Smooth muscle cell (in vitro differentiated cells): ENCODE data around the gene FARP2. TPM values are rescaled to one million over a fixed set of nuclear protein-coding genes. Genes with fewer than 3 reads are reported as not detected.
"Not testable (repeated sequence)": the region's sequence is repeated elsewhere in the genome, so short reads cannot be mapped to it uniquely, and the experiment has no call there.

Experiments used
- DNase-seq: peaks from one replicate; lab custom pipeline; 2025; ENCODE audit not compliant: unreplicated experiment; lab: John Stamatoyannopoulos, UW
- H2AFZ ChIP-seq: fragments of 200-600 bp; sonication (generic); 2 replicates; pipeline ENCODE4 v1.6.0; 2016; ENCODE audit warnings: antibody characterized with exemption, low read depth, mild to moderate bottlenecking
- H3F3A ChIP-seq: fragments of 200-600 bp; sonication (generic); 2 replicates; pipeline ENCODE4 v1.6.0; 2017; ENCODE audit warnings: antibody characterized with exemption, low read depth
- H3K27ac ChIP-seq: fragments of 200-600 bp; sonication (generic); 2 replicates; pipeline ENCODE4 v1.5.1; 2016; ENCODE audit warnings: low read depth, mild to moderate bottlenecking
- H3K27me3 ChIP-seq: fragments of 200-600 bp; sonication (generic); 2 replicates; pipeline ENCODE4 v1.6.1; 2016; ENCODE audit warnings: low read depth, mild to moderate bottlenecking
- H3K36me3 ChIP-seq: fragments of 200-600 bp; sonication (generic); 2 replicates; pipeline ENCODE4 v1.5.1; 2016; ENCODE audit warnings: low read depth
- H3K4me1 ChIP-seq: fragments of 200-600 bp; sonication (generic); 2 replicates; pipeline ENCODE4 v1.5.1; 2016; ENCODE audit warnings: low read depth
- H3K4me2 ChIP-seq: fragments of 200-600 bp; sonication (generic); 2 replicates; pipeline ENCODE4 v1.6.0; 2016; ENCODE audit warnings: mild to moderate bottlenecking
- H3K4me3 ChIP-seq: fragments of 200-600 bp; sonication (generic); 2 replicates; pipeline ENCODE4 v1.5.1; 2016; ENCODE audit warnings: mild to moderate bottlenecking
- H3K79me2 ChIP-seq: fragments of 200-600 bp; sonication (generic); 2 replicates; pipeline ENCODE4 v1.6.0; 2016; ENCODE audit warnings: low read depth, mild to moderate bottlenecking
- H3K9ac ChIP-seq: fragments of 200-600 bp; sonication (generic); 2 replicates; pipeline ENCODE4 v1.6.0; 2016; ENCODE audit warnings: low read depth
- H3K9me3 ChIP-seq: fragments of 200-600 bp; sonication (generic); replicated peaks from 2 replicates; pipeline ENCODE4 v1.5.1; 2016; ENCODE audit warnings: low read depth
- H4K20me1 ChIP-seq: fragments of 200-600 bp; sonication (generic); 2 replicates; pipeline ENCODE4 v1.6.0; 2016; ENCODE audit warnings: low read depth
- WGBS: methylation state at CpG from one replicate; pipeline ENCODE4 v1.1.7; 2016; ENCODE audit warnings: low lambda C conversion rate; 5-methylcytosine and 5-hydroxymethylcytosine counted together
- polyA plus RNA-seq: library from polyadenylated mRNA; unstranded; fragments of >200 nt; fragmentation: Nextera tagmentation; extraction: Ambion mirVana; gene quantifications from 2 replicates; pipeline ENCODE4 v1.2.1, GENCODE V29; 2016
- total RNA-seq: library from RNA; depleted of rRNA; stranded (reverse); fragments of >200 nt; gene quantifications from 2 replicates; pipeline ENCODE4 v1.2.3, GENCODE V29; 2014
- TF ChIP-seq, protein P1 (sequence below): fragments of 200-600 bp; sonication (generic); IDR thresholded peaks from 2 replicates; pipeline ENCODE4 v1.5.1; 2017; ENCODE audit warnings: borderline replicate concordance, mild to moderate bottlenecking, antibody characterized with exemption; ENCODE audit not compliant: insufficient read depth, poor library complexity, severe bottlenecking

The FARP2 gene
- total and polyA plus RNA-seq, 2 experiments from 2014 or later, result 15.9 to 27.4 TPM

DNA sequence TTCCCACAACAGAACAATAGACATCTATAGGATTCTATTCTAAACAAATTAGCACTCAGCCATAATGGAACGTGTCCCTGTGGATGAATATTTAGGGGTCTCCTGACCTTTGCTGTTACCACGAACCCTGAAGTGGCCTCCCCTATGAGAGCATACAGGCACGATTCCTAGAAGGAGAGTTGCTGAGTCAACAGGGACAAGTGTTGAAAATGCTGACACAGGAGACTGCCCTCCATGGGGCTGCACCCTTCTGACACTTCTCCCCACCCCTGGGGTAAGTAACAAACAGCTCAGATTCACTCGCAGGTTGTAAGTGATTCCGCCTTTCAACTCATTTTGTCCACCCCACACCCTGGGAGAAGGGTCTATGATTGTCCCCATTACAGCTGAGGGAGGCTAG lies 166.4 kb downstream of the FARP2 start:
- H4K20me1 ChIP-seq, result no peaks in the 10 kb centered on the region
- DNase-seq, result no peak
- no peaks in the 10 kb centered on the region for H3K4me1 ChIP-seq
- H2AFZ ChIP-seq, result no peak overlapping the region
- H3K36me3 ChIP-seq, result no peaks in the 10 kb centered on the region
- H3K9ac ChIP-seq, result no peak overlapping the region
- no peaks in the 10 kb centered on the region for H3F3A ChIP-seq
- no peaks in the 10 kb centered on the region for H3K79me2 ChIP-seq
- TF ChIP-seq, protein P1, sequence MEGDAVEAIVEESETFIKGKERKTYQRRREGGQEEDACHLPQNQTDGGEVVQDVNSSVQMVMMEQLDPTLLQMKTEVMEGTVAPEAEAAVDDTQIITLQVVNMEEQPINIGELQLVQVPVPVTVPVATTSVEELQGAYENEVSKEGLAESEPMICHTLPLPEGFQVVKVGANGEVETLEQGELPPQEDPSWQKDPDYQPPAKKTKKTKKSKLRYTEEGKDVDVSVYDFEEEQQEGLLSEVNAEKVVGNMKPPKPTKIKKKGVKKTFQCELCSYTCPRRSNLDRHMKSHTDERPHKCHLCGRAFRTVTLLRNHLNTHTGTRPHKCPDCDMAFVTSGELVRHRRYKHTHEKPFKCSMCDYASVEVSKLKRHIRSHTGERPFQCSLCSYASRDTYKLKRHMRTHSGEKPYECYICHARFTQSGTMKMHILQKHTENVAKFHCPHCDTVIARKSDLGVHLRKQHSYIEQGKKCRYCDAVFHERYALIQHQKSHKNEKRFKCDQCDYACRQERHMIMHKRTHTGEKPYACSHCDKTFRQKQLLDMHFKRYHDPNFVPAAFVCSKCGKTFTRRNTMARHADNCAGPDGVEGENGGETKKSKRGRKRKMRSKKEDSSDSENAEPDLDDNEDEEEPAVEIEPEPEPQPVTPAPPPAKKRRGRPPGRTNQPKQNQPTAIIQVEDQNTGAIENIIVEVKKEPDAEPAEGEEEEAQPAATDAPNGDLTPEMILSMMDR, result no peak
- no peak overlapping the region for H3K4me3 ChIP-seq
- 83% methylated on average over 5 of the region's 5 CpGs for WGBS
- no peaks in the 10 kb centered on the region for H3K27me3 ChIP-seq
- no peak overlapping the region for H3K27ac ChIP-seq
- no peaks in the 10 kb centered on the region for H3K9me3 ChIP-seq
- H3K4me2 ChIP-seq, result no peak overlapping the region

DNA sequence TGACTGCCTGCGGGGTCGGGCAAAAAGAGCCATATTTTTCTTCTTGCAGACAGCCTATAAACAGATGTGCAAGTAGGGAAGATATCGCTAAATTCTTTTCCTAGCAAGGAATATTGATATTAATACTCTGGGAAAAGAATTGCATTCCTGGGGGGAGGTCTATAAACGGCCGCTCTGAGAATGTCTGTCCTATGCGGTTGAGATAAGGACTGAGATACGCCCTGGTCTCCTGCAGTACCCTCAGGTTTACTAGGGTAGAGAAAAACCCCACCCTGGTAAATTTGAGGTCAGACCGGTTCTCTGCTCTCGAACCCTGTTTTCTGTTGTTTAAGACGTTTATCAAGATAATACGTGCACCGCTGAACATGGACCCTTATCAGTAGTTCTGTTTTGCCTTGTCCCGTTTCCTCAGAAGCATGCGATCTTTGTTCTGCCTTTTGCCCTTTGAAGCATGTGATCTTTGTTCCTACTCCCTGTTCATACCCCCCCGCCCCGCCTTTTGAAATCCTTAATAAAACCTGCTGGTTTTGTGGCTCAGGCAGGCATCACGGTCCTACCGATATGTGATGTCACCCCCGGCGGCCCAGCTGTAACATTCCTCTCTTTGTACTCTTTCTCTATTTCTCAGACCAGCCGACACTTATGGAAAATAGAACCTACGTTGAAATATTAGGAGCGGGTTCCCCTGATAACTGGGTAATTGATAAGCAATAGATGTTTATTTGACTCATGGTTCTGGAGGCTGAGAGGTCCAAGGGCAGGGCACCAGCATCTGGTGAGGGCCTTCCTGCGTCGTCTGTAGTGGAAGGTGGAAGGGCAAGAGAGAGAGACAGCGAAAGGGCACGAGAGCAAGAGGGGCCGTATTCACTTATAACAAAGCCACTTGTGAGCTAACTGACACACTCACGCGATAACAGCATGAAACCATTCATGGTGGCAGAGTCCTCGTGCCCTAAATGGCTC lies 170.0 kb downstream of the FARP2 start:
- not testable (repeated sequence) for H3K27ac ChIP-seq, H3K9ac ChIP-seq, H3F3A ChIP-seq, H3K9me3 ChIP-seq, H3K79me2 ChIP-seq, H4K20me1 ChIP-seq, H3K4me2 ChIP-seq, H3K4me3 ChIP-seq, H2AFZ ChIP-seq, DNase-seq, H3K4me1 ChIP-seq, H3K27me3 ChIP-seq, H3K36me3 ChIP-seq
- 88% methylated on average over 31 of the region's 31 CpGs for WGBS

DNA sequence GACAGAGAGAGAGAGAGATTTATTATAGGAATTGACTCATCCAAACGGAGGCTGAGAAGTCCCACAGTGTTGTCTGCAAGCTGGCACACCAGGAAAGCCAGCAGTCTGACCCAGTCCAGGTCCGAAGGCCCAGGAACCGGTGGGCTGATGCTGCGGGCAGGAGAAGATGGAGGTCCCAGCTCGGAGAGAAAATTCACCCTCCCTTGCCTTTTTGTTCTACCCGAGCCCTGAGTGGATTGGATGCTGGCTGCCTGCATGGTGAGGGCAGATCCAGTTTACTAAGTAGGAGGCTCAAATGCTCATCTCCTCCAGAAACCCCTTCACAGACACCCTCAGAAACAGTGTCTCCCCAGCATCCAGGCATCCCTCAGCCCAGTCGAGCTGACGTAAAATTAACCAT lies 174.5 kb downstream of the FARP2 start:
- TF ChIP-seq, protein P1, result no peak
- no peak overlapping the region for H3K9ac ChIP-seq
- 88% methylated on average over 8 of the region's 8 CpGs for WGBS
- peaks cover 3% of the 10 kb centered on the region for H3K27me3 ChIP-seq
- no peaks in the 10 kb centered on the region for H4K20me1 ChIP-seq
- H3K4me2 ChIP-seq, result no peak overlapping the region
- no peak overlapping the region for H3K4me3 ChIP-seq
- H3K4me1 ChIP-seq, result no peaks in the 10 kb centered on the region
- DNase-seq, result no peak
- H2AFZ ChIP-seq, result no peak overlapping the region
- H3K9me3 ChIP-seq, result no peaks in the 10 kb centered on the region
- no peaks in the 10 kb centered on the region for H3K36me3 ChIP-seq
- no peak overlapping the region for H3K27ac ChIP-seq
- no peaks in the 10 kb centered on the region for H3F3A ChIP-seq
- no peaks in the 10 kb centered on the region for H3K79me2 ChIP-seq

DNA sequence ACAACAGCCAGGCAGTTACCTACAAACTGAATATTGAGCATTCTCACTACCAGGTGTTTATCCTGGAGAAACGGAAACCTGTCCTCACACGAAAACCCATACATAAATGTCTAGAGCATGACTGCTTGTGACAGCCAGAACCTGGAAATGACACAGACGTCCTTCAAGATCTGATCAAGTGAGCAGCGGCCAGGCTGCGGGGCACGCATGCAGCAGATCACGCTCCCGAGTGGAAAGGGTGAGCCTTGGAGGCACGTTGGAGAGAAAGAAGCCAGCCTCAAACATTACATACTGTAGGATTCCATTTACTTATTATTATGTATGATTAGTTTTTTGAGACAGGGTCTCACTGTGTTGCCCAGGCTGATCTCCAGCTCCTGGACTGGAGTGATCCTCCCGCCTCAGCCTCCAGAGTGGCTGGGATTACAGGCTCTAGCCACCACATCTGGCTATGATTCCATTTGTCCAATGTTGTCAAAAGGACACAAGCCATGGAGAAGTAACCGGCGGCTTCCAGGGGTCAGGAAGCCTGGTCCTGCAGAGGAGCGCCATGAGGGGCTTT lies 175.2 kb downstream of the FARP2 start:
- no peaks in the 10 kb centered on the region for H3K79me2 ChIP-seq
- no peaks in the 10 kb centered on the region for H4K20me1 ChIP-seq
- peaks cover 3% of the 10 kb centered on the region for H3K27me3 ChIP-seq
- H3K4me2 ChIP-seq, result no peak overlapping the region
- WGBS, result 88% methylated on average over 13 of the region's 13 CpGs
- H3F3A ChIP-seq, result no peaks in the 10 kb centered on the region
- H2AFZ ChIP-seq, result no peak overlapping the region
- no peaks in the 10 kb centered on the region for H3K36me3 ChIP-seq
- H3K9me3 ChIP-seq, result no peaks in the 10 kb centered on the region
- no peak overlapping the region for H3K4me3 ChIP-seq
- no peak overlapping the region for H3K27ac ChIP-seq
- TF ChIP-seq, protein P1, result no peak
- no peaks in the 10 kb centered on the region for H3K4me1 ChIP-seq
- DNase-seq, result no peak
- H3K9ac ChIP-seq, result no peak overlapping the region
